Measurements from ENCODE around the gene KRT83.

- TF ChIP-seq POLR2A (IDR thresholded peaks at IDR 0.05; ENCODE audit: low read depth, low read length) (no peak), TAF1 (IDR thresholded peaks at IDR 0.05; ENCODE audit: borderline replicate concordance, low read depth, low read length) (no peak)
Measured at GRCh38 chr12:52285851-52286530, 35.2 kb downstream of the KRT83 start.
